SK-N-SH treated with all-trans-retinoic acid at 6 μM for 48 hours (cell line): ENCODE measurements around the gene POM121C.
"Not testable (repeated sequence)": the region's sequence is repeated elsewhere in the genome, so short reads cannot be mapped to it uniquely, and the experiment has no call there.

Experiments
- ARNTL ChIP-seq: fragments of 450-650 bp; formaldehyde crosslinking; IDR thresholded peaks from 2 replicates; pipeline ENCODE4 v1.5.0; 2020; ENCODE audit warnings: low read depth, mild to moderate bottlenecking, moderate library complexity, borderline replicate concordance
- CSDC2 ChIP-seq: fragments of 250-450 bp; sonication (Bioruptor Pico); IDR thresholded peaks from 2 replicates; pipeline ENCODE4 v1.5.0; 2020; ENCODE audit warnings: mild to moderate bottlenecking, moderate library complexity
- OSR1 ChIP-seq: fragments of 250-450 bp; sonication (Bioruptor Pico); IDR thresholded peaks from 2 replicates; pipeline ENCODE4 v1.8.0; 2022; ENCODE audit warnings: moderate library complexity, mild to moderate bottlenecking, inconsistent platforms
- RARB ChIP-seq: fragments of 250-450 bp; sonication (Bioruptor Pico); IDR thresholded peaks from 2 replicates; pipeline ENCODE4 v1.8.0; 2021; ENCODE audit warnings: mild to moderate bottlenecking, moderate library complexity
- TCF4 ChIP-seq: fragments of 250-450 bp; sonication (Bioruptor Pico); IDR thresholded peaks from 2 replicates; pipeline ENCODE4 v1.8.0; 2021; ENCODE audit warnings: mild to moderate bottlenecking, moderate library complexity, borderline replicate concordance
- ZFP3 ChIP-seq: fragments of 250-450 bp; sonication (Bioruptor Pico); IDR thresholded peaks from 2 replicates; pipeline ENCODE4 v1.5.0; 2020; ENCODE audit warnings: mild to moderate bottlenecking, moderate library complexity

DNA sequence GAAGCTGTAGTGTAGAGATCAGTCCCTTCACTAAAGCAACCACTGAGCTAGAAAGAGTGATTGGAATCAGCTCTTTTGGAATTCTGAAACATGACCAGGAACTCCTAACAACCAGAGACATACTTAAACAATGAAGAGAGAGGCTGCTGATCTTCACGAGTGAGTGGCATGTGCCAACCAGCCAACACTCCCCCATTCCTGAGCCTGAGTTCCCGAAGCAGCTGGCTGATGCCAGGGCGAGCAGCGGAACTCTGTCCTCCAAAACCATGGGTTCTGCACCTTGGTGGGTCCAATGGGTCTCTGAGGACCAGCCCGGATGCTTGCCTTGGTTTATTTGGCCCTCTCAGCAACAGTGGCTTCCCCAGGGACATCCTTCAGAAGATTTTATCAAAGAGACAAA is 25.6 kb downstream of the POM121C start:
- TF ChIP-seq TCF4, RARB, OSR1, CSDC2, ZFP3, ARNTL (CRISPR knock-in tag): not testable (repeated sequence)
